Activated CD4-positive, alpha-beta T cell treated with anti-CD3 and anti-CD28 coated beads for 4 hours (primary cell): Measurements from ENCODE around the gene ZNF582.

ENCODE experiments used
- DNase-seq, 2 donors: peaks; one replicate each; pipeline ENCODE4 v3.0.0-alpha.2; 2020

The ZNF582 gene

DNA sequence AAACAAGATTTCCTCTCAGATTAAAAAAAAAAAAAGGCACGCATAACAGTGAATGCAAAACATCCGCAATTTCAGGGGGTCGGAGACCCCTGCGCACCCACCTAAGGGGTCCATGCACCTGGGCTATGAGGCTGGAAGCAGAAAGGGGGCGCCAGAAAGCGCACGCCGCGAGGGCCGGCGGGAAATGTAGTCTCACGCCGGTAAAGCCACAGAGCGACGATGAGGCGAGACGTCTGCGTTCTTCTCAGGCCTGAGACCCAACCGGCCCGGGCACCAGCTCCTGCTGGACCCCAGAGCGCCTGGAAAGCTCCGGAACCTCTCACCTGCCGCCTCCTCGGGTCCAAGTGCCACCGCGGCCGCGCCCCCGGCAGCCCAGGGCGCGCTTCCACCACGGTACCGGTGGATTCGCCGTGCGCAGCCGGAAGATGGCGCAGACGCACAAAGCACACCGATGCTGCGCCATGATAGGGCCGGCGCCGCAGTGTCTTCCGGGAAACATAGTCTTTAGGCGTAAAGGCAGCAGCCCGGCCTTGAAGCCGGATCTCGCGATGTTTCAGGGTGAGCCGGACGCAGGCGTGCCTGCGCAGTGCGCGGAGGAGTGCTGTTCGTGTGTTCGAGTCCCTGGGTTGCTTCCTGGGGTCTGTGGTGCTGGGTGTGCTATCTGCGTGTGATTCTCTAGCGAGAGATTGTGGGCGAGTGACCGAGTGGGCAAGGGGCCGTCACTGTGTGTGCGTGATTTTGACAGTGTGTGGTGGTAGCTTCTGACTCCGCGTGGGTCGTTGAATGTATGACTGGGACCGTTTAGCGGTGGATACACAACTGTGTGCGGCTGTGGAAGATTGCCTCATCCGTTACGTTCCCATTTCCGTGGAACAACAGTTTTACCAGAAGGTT is at the start of gene ZNF582:
Gene ZNF582 (minus strand): TSS at position 416 of the 894 bp plus-strand sequence. CDS start 1,782 bp downstream, outside the sequence.
- peak; percentile 92 to 93 for DNase-seq

- DNase-seq = no peak
Measured at GRCh38 chr19:56441206-56441792, 48.0 kb upstream of the ZNF582 start.

GRCh38 chr19:56423985-56424353 is 30.6 kb upstream of the ZNF582 start:
- no peak for DNase-seq

DNA sequence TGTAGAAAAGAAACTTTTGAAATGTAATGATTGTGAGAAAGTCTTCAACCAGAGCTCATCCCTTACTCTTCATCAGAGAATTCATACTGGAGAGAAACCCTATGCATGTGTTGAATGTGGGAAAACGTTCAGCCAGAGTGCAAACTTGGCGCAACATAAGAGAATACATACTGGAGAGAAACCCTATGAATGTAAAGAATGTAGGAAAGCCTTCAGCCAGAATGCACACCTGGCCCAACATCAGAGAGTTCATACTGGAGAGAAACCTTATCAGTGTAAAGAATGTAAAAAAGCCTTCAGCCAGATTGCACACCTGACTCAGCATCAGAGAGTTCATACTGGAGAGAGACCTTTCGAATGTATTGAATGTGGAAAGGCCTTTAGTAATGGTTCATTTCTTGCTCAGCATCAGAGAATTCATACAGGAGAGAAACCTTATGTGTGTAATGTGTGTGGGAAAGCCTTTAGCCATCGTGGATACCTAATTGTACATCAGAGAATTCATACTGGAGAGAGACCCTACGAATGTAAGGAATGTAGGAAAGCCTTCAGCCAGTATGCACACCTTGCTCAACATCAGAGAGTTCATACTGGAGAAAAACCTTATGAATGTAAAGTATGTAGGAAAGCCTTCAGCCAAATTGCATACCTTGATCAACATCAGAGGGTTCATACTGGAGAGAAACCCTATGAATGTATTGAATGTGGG is 30.1 kb upstream of the ZNF582 start:
- no peak for DNase-seq

GRCh38 chr19:56405062-56405461 is 11.7 kb upstream of the ZNF582 start:
- DNase-seq = no peak

GRCh38 chr19:56404705-56405056 is 11.3 kb upstream of the ZNF582 start:
- no peak for DNase-seq

DNA sequence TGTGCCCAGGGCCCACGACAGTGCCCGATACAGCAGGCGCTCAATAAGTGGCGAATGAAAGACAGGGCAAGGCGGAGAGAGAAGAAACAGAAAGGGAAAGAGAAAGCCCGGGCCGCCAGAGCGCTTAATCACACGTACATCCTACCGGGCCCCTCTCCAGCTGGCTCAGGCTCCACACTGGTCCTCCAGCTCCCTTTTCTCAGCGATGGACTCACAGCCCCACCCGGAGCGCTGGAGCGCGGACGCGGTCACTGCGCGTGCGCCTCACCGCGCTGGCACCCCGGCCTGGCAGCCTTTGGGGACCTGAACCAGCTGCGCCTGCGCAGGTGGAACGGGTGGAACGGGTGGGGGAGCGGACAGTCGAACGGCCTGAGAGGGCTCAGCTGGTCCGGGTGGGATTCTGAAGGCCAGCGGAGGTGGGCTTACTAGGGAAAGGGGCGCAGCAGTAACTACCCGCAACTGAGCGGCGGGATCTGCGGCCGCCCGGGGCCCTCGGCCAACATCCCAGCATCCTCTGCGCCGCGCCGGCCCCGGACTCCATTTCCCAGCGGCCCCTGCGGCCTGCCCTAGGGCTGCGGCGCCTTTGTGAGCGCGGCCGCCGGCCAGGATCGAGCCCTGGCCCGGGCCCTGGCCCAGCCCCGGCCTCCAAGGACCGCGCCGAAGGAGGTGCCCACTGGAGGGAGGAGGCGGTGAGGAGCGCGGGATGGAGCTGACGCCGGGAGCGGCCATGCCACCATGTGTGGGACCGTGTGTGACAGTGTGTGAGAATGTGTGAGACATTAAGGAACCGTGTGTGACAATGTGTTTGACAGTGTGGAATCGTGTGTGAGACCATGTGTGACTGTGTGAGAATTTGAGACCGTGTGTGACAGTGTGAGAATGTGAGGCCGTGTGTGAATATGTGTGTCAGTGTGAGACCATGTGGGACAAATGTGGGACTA is 10.7 kb upstream of the ZNF582 start, which contains the start of gene ZNF583:
Gene ZNF583 (plus strand): TSS at position 569 of the 941 bp plus-strand sequence. CDS start 2,783 bp downstream, outside the sequence.
- DNase-seq = peak; percentile 85 to 90

DNA sequence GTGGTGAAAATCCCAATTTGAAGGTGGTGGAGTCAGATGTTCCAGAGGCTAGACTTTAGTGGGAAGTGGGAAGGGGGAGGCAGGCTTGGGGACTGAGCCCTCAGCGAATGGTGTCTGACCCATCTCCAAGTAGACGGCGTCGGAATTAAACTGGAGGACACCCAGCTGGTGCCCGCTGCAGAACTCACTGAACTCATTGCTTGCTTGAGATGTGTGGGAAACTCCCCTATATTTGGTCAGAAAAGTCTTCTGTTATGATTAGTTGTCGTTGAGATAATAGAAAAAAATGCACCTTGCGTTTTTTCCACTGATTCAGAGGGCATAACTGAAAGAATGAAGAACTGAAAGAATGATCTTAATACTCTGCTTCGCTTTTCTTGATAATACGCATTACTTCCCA is 9.9 kb upstream of the ZNF582 start:
- DNase-seq = peak; percentile 2 to 5

GRCh38 chr19:56400485-56400884 is 7.2 kb upstream of the ZNF582 start:
- no peak for DNase-seq

GRCh38 chr19:56398809-56399208 is 5.5 kb upstream of the ZNF582 start:
- no peak for DNase-seq

DNA sequence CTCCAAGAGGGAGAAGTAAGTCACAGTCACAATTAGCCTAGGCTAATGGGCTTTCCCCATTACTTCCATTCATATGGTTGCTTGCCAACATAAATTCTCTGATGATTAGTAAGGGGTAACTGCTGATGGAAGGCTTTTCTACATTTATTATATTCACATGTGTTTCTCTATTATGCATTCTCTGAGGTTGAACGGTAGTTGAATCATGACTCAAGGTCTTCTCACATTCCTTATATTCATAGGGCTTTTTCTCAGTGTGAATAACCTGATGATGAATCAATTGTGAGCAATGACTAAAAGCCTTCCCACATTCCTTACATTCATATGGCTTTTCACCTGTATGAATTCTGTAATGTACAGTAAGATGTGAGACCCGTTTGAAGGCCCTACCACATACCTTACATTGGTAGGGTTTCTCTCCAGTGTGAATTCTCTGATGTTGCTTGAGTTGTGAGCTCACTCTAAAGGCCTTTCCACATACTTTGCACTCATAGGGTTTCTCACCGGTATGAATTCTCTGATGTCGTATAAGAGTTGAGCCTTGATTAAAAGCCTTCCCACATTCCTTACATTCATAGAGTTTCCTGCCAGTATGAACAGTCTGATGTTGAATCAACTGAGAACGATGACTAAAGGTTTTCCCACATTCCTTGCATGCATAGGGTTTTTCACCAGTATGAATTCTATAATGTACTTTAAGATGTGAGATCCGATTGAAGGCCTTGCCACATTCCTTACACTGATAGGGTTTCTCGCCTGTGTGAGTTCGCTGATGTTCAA is 9.3 kb downstream of the ZNF582 start:
- no peak for DNase-seq

GRCh38 chr19:56377105-56377924 is 16.0 kb downstream of the ZNF582 start:
- DNase-seq = no peak

DNA sequence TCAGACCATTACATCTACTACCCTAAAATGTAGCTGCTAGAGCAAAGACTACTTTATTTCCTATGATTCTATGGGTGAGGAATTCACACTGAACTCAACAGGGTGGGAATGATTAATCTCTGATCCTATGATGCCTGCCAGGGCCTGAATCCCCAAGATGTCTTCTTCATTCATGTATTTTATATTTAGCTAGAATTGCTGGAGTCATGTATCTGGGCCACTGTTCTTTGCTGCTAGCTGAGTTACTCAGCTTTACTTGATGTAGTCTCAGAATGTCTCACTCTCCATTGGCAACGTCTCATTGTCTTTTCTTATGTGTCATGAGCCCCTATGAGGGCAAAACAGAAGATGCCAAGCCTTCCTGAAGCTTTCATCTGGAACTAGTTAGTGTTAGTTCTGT is 21.1 kb downstream of the ZNF582 start:
- no peak for DNase-seq

- DNase-seq = no peak
Measured at GRCh38 chr19:56369886-56370676, 23.3 kb downstream of the ZNF582 start.

DNA sequence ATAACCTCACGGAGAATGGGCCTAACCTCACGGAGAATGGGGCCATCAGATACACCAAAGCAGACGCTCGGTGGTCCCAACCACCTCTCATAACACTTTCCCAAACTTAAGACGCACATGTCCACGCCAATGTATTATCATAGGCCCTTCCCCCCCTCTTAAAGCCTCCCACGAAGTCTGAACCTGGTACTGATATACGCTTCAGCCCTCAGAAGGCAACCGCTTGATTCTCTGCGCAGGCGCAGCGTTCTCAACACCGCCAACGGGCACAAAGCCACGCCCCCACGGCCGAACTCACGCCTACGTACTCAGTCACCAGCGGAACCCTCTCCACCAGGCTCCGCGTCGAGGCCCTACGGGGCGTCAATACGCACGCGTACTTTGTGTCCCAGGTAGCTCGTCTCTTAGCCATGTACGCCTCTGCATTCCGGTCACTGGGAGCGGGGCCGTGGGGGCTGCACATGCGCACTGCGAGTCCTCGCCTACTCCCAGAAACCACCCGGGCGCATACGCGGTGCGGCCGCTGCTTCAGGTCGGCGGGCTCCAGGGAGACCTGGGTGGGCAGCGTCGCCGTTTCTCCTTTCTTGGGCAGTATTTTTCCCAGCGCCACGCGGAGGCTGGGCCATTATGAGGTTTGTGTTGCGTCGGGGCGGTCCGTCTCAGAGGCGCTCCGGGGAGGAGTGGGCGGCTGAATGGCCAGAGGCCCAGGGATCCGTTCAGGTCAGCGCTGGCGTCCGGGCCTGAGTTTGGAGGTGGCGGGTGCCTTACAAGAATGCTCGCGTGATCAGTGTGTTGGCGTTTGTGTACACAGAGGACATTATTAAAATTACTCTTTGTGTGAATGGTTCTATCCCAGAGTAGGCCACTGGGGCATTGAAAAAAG is 25.3 kb downstream of the ZNF582 start:
- DNase-seq = peak; percentile 66 to 76

DNA sequence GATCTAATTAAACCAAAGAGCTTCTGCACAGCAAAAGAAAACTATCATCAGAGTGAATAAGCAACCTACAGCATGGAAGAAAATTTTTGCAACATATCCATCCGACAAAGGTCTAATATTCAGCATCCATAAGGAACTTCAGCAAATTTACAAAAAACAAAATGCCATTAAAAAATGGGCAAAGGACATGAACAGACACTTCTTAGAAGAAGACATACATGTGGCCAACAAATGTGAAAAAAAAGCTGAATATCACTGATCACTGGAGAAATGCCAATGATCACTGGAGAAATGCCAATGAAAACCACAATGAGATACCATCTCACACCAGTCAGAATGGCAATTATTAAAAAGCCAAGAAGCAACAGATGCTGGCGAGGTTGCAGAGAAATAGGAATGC is 32.5 kb downstream of the ZNF582 start:
- no peak for DNase-seq

GRCh38 chr19:56356944-56357343 is 36.4 kb downstream of the ZNF582 start:
- no peak for DNase-seq

- no peak for DNase-seq
Measured at GRCh38 chr19:56355517-56355916, 37.8 kb downstream of the ZNF582 start.

GRCh38 chr19:56351208-56351607 is 42.1 kb downstream of the ZNF582 start:
- DNase-seq = no peak
